ENCODE results near the gene C20orf204.

GRCh38 chr20:64077876-64078551 is 42.0 kb downstream of the C20orf204 start:
- TF ChIP-seq SRF (CRISPR knock-in tag; IDR thresholded peaks at IDR 0.05) (no peak), TAF1 (IDR thresholded peaks at IDR 0.05; ENCODE audit: control insufficient read depth, extremely low read depth, insufficient read depth, low read length, severe bottlenecking) (no peak), CBFA2T3 (IDR thresholded peaks at IDR 0.05) (no peak), CTCF (IDR thresholded peaks at IDR 0.05 in 2 of 3, conservative IDR thresholded peaks at IDR 0.05 in 1 of 3; ENCODE audit: insufficient read depth in 2 of 3, low read depth in 1 of 3, low read length in 3 of 3) (no peak), NELFE (IDR thresholded peaks at IDR 0.05; ENCODE audit: insufficient read depth, insufficient read length) (no peak), ZNF444 (CRISPR knock-in tag; IDR thresholded peaks at IDR 0.05) (no peak), AFF4 (CRISPR knock-in tag; IDR thresholded peaks at IDR 0.05) (no peak)
